ENCODE data around the gene DDA1. TPM values are rescaled to one million over a fixed set of nuclear protein-coding genes. Genes with fewer than 3 reads are reported as not detected.

DDA1 gene
- polyA plus RNA-seq, 2 of the 4 experiments (the other 2 are of a cell fraction) = 35.5 to 53.5 TPM

DNA sequence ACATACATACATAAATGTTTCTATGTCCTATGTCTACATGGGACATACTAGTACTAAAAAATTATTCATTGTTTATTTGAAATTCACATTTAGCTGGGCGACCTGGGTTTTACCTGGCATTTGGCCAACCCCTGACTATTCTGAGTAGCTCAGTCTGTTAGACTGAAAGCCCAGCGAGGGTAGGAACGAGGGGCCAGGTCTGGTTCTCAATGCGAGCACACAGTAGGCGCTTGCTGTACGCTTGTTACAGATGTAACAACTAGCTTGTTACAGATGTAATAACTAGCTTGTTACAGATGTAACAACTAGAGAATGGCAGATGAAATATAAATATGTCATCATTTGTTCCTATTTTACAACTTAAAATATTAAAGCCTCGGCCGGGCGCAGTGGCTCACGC is 26.2 kb downstream of the DDA1 start:
- ChIA-PET POLR2A (interaction anchor here (0.6 kb wide), 1 partner anchor 68 kb away, joined by 5 read pairs; no protein-coding TSS in a partner anchor), CTCF (interaction anchor here (0.7 to 1.3 kb wide), 2 partner anchors 8 to 43 kb away, joined by 3 read pairs; no protein-coding TSS in a partner anchor)
- H3K27ac ChIP-seq = peak overlapping the region in 1 of 2 experiments; percentile 98; a peak in 3 of 6 replicates
- no peak for DNase-seq (ENCODE audit: low read depth in 1 of 2, low spot score in 1 of 2)
- H3K4me2 ChIP-seq = peak overlapping the region; percentile 84
- H3K4me1 ChIP-seq = peaks cover 25% of the 10 kb centered on the region
- H3K9me3 ChIP-seq = no peaks in the 10 kb centered on the region
- WGBS (ENCODE audit: missing lambda C conversion rate) = 56% methylated on average over 10 of the region's 10 CpGs
- ATAC-seq = no peak
- no peak for FAIRE-seq
- no peak overlapping the region; the same call in 2 of the 3 replicates for H3K4me3 ChIP-seq
- TF ChIP-seq, protein P1, sequence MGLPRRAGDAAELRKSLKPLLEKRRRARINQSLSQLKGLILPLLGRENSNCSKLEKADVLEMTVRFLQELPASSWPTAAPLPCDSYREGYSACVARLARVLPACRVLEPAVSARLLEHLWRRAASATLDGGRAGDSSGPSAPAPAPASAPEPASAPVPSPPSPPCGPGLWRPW (IDR thresholded peaks at IDR 0.05) = no peak
- TF ChIP-seq, protein P2, sequence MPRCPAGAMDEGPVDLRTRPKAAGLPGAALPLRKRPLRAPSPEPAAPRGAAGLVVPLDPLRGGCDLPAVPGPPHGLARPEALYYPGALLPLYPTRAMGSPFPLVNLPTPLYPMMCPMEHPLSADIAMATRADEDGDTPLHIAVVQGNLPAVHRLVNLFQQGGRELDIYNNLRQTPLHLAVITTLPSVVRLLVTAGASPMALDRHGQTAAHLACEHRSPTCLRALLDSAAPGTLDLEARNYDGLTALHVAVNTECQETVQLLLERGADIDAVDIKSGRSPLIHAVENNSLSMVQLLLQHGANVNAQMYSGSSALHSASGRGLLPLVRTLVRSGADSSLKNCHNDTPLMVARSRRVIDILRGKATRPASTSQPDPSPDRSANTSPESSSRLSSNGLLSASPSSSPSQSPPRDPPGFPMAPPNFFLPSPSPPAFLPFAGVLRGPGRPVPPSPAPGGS (IDR thresholded peaks at IDR 0.05) = no peak
- TF ChIP-seq RFX5 (IDR thresholded peaks at IDR 0.05) (no peak), NFE2L2 (conservative IDR thresholded peaks at IDR 0.05; ENCODE audit: low read length) (no peak), EHF (CRISPR knock-in tag; IDR thresholded peaks at IDR 0.05) (no peak), TFCP2L1 (CRISPR knock-in tag; IDR thresholded peaks at IDR 0.05) (no peak), HDAC2 (IDR thresholded peaks at IDR 0.05) (no peak), ZFP36 (IDR thresholded peaks at IDR 0.05; ENCODE audit: borderline replicate concordance, partially characterized antibody) (no peak), ESRRA (IDR thresholded peaks at IDR 0.05; ENCODE audit: borderline replicate concordance, low read length) (no peak), EP300 (IDR thresholded peaks at IDR 0.05) (no peak), HOXB5 (CRISPR knock-in tag; IDR thresholded peaks at IDR 0.05) (no peak), ZNF302 (CRISPR knock-in tag; IDR thresholded peaks at IDR 0.05) (no peak)
- TF ChIP-seq, protein P3, sequence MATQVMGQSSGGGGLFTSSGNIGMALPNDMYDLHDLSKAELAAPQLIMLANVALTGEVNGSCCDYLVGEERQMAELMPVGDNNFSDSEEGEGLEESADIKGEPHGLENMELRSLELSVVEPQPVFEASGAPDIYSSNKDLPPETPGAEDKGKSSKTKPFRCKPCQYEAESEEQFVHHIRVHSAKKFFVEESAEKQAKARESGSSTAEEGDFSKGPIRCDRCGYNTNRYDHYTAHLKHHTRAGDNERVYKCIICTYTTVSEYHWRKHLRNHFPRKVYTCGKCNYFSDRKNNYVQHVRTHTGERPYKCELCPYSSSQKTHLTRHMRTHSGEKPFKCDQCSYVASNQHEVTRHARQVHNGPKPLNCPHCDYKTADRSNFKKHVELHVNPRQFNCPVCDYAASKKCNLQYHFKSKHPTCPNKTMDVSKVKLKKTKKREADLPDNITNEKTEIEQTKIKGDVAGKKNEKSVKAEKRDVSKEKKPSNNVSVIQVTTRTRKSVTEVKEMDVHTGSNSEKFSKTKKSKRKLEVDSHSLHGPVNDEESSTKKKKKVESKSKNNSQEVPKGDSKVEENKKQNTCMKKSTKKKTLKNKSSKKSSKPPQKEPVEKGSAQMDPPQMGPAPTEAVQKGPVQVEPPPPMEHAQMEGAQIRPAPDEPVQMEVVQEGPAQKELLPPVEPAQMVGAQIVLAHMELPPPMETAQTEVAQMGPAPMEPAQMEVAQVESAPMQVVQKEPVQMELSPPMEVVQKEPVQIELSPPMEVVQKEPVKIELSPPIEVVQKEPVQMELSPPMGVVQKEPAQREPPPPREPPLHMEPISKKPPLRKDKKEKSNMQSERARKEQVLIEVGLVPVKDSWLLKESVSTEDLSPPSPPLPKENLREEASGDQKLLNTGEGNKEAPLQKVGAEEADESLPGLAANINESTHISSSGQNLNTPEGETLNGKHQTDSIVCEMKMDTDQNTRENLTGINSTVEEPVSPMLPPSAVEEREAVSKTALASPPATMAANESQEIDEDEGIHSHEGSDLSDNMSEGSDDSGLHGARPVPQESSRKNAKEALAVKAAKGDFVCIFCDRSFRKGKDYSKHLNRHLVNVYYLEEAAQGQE (IDR thresholded peaks at IDR 0.05) = no peak
- TF ChIP-seq, protein P4, sequence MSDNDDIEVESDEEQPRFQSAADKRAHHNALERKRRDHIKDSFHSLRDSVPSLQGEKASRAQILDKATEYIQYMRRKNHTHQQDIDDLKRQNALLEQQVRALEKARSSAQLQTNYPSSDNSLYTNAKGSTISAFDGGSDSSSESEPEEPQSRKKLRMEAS (IDR thresholded peaks at IDR 0.05) = no peak
- TF ChIP-seq, protein P5, sequence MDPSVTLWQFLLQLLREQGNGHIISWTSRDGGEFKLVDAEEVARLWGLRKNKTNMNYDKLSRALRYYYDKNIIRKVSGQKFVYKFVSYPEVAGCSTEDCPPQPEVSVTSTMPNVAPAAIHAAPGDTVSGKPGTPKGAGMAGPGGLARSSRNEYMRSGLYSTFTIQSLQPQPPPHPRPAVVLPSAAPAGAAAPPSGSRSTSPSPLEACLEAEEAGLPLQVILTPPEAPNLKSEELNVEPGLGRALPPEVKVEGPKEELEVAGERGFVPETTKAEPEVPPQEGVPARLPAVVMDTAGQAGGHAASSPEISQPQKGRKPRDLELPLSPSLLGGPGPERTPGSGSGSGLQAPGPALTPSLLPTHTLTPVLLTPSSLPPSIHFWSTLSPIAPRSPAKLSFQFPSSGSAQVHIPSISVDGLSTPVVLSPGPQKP (IDR thresholded peaks at IDR 0.05; ENCODE audit: low read depth, low read length) = no peak

DNA sequence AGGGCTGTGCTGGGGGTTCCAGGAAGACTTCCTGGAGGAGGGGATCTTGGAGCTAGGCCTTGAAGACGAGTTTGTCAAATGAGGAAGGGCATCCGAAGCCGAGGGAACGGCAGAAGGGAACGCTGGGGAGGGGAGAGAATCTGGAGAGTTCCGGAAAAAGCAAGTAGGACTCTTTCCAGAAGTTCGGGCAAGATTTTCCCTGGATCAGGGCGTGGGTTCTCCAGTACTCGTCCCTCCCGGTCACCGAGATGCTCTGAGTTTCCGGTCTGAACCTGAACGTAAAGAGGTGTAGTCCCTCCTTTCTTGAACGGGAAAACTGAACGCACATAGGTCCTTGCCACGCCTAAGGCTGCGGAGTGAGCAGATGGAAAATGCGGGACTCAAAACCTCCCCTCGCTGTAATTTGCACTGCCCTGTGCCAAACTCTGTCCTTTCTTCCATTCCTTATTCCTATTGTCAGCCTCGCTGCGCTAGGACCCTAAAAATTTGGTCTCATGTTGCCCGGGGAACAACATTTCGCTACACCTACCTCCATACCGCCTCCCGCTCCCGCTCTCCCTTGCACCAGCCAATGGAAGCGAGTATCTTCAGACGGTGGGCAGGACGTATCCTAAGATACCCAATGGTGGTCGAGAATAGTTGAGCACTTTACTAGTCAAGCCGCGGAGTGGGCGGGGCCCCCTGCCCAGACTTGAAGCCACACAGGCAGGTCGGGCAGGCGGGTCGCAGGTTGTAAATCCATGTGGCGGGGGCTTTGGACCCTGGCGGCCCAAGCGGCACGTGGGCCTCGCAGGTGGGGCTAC is 27.7 kb downstream of the DDA1 start, which contains the start of gene GTPBP3:
Gene GTPBP3 (plus strand): TSS at position 682 of the 803 bp plus-strand sequence. CDS start 59 bp downstream, at position 741.
- Histone ChIP-seq H3K4me1 (peaks cover 29% of the 10 kb centered on the region), H3K27ac (peak within 1 kb of the TSS; percentile 95), H3K4me2 (peak within 1 kb of the TSS; percentile 91), H3K9me3 (no peaks in the 10 kb centered on the region), H3K4me3 (peak within 1 kb of the TSS; percentile 71)
- ChIA-PET CTCF (interaction anchor here (0.6 to 0.7 kb wide), 2 partner anchors 10 to 48 kb away, joined by 3 to 4 read pairs; no protein-coding TSS in a partner anchor), POLR2A (interaction anchor here (0.9 to 1.3 kb wide), 3 partner anchors 28 to 82 kb away, joined by 3 to 10 read pairs (median 4); partner anchors contain the start of genes DDA1 and MVB12A)
- WGBS (ENCODE audit: missing lambda C conversion rate) = 2% methylated on average over 37 of the region's 41 CpGs
- no peak for FAIRE-seq
- DNase-seq (ENCODE audit: low read depth in 1 of 2, low spot score in 1 of 2) = peak; percentile 90 to 99
- peak; percentile 72 to 90 for ATAC-seq
- TF ChIP-seq MAZ (IDR thresholded peaks at IDR 0.05; ENCODE audit: borderline replicate concordance, low read depth, low read length) = no peak
- TF ChIP-seq, protein P2 (IDR thresholded peaks at IDR 0.05) = no peak
- TF ChIP-seq, protein P4 (IDR thresholded peaks at IDR 0.05) = peak; percentile 92
- 0 out of 2 replicates have a peak, but pooled peaks have one; percentile 48 for TF ChIP-seq PHF8 (IDR thresholded peaks at IDR 0.05; ENCODE audit: borderline replicate concordance, low read depth)
- TF ChIP-seq, protein P6, sequence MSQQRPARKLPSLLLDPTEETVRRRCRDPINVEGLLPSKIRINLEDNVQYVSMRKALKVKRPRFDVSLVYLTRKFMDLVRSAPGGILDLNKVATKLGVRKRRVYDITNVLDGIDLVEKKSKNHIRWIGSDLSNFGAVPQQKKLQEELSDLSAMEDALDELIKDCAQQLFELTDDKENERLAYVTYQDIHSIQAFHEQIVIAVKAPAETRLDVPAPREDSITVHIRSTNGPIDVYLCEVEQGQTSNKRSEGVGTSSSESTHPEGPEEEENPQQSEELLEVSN (IDR thresholded peaks at IDR 0.05; ENCODE audit: borderline replicate concordance, low read depth) = peak; percentile 94
- TF ChIP-seq JUN (IDR thresholded peaks at IDR 0.05) = peak; percentile 37 to 53; a peak in 3 of 5 replicates
- no peak for TF ChIP-seq RCOR1 (IDR thresholded peaks at IDR 0.05; ENCODE audit: low read depth, low read length)
- no peak for TF ChIP-seq ZNF302 (CRISPR knock-in tag; IDR thresholded peaks at IDR 0.05)
- TF ChIP-seq KDM1A (IDR thresholded peaks at IDR 0.05; ENCODE audit: low read depth) = peak; percentile 74; the same call in 1 of the 2 replicates
- TF ChIP-seq POLR2A (IDR thresholded peaks at IDR 0.05; ENCODE audit: low read length) = peak; percentile 47
- TF ChIP-seq CHD2 (IDR thresholded peaks at IDR 0.05; ENCODE audit: low read length, partially characterized antibody) = no peak
- no peak for TF ChIP-seq CBX2 (IDR thresholded peaks at IDR 0.05; ENCODE audit: borderline replicate concordance, low read depth)
- TF ChIP-seq HDAC2 (IDR thresholded peaks at IDR 0.05) = peak; percentile 78; the same call in 1 of the 2 replicates
- TF ChIP-seq HOXB5 (CRISPR knock-in tag; IDR thresholded peaks at IDR 0.05) = no peak
- no peak for TF ChIP-seq NR3C1 (IDR thresholded peaks at IDR 0.05)
- TF ChIP-seq EHMT2 (IDR thresholded peaks at IDR 0.05; ENCODE audit: low read depth) = no peak
- TF ChIP-seq CBX8 (IDR thresholded peaks at IDR 0.05) = no peak

Measured in A549 (cell line).